Hepatocyte (in vitro differentiated cells): ENCODE data around the gene RAB8A. TPM values are rescaled to one million over a fixed set of nuclear protein-coding genes. Genes with fewer than 3 reads are reported as not detected.

Experiments
- DNase-seq: peaks from one replicate; pipeline ENCODE4 v3.0.0-alpha.2; 2016; ENCODE audit warnings: low spot score
- H2AFZ ChIP-seq: fragments of 200-600 bp; sonication (generic); 2 replicates; pipeline ENCODE4 v1.6.0; 2016; ENCODE audit warnings: antibody characterized with exemption, mild to moderate bottlenecking
- H3K27ac ChIP-seq: fragments of 200-600 bp; sonication (generic); 2 replicates; pipeline ENCODE4 v1.5.1; 2016; ENCODE audit warnings: mild to moderate bottlenecking
- H3K27me3 ChIP-seq: fragments of 200-600 bp; sonication (generic); 2 replicates; pipeline ENCODE4 v1.6.1; 2016
- H3K36me3 ChIP-seq: fragments of 200-600 bp; sonication (generic); replicated peaks from 2 replicates; pipeline ENCODE4 v1.5.1; 2016; ENCODE audit warnings: low read depth; ENCODE audit not compliant: insufficient read depth
- H3K4me1 ChIP-seq: fragments of 200-600 bp; sonication (generic); 2 replicates; pipeline ENCODE4 v1.5.1; 2016; ENCODE audit warnings: mild to moderate bottlenecking, moderate library complexity; ENCODE audit not compliant: insufficient read depth
- H3K4me2 ChIP-seq: fragments of 200-600 bp; sonication (generic); 2 replicates; pipeline ENCODE4 v1.6.0; 2016
- H3K4me3 ChIP-seq: fragments of 200-600 bp; sonication (generic); 2 replicates; pipeline ENCODE4 v1.5.1; 2016; ENCODE audit warnings: mild to moderate bottlenecking
- H3K79me2 ChIP-seq: fragments of 200-600 bp; sonication (generic); 2 replicates; pipeline ENCODE4 v1.6.0; 2017; ENCODE audit warnings: mild to moderate bottlenecking
- H3K9me2 ChIP-seq: fragments of 200-600 bp; sonication (generic); replicated peaks from 2 replicates; pipeline ENCODE4 v1.6.0; 2017; ENCODE audit warnings: mild to moderate bottlenecking; ENCODE audit not compliant: insufficient read depth
- H3K9me3 ChIP-seq: fragments of 200-600 bp; sonication (generic); 2 replicates; pipeline ENCODE4 v1.5.1; 2016; ENCODE audit warnings: low read depth, mild to moderate bottlenecking
- H4K20me1 ChIP-seq: fragments of 200-600 bp; sonication (generic); 2 replicates; pipeline ENCODE4 v1.6.0; 2016; ENCODE audit warnings: mild to moderate bottlenecking; ENCODE audit not compliant: insufficient read depth, poor library complexity, severe bottlenecking
- CTCF ChIP-seq: fragments of 200-600 bp; sonication (generic); IDR thresholded peaks from 2 replicates; pipeline ENCODE4 v1.5.1; 2016; ENCODE audit warnings: antibody characterized with exemption, mild to moderate bottlenecking; ENCODE audit not compliant: poor library complexity
- EZH2 ChIP-seq: fragments of 200-600 bp; sonication (generic); IDR thresholded peaks from 2 replicates; pipeline ENCODE4 v1.6.1; 2016; ENCODE audit warnings: antibody characterized with exemption, mild to moderate bottlenecking, borderline replicate concordance
- EZH2phosphoT487 ChIP-seq: fragments of 200-600 bp; sonication (generic); IDR thresholded peaks from one replicate; pipeline ENCODE4 v1.6.1; 2018; ENCODE audit warnings: antibody characterized with exemption, mild to moderate bottlenecking, low read depth, moderate library complexity; ENCODE audit not compliant: unreplicated experiment, severe bottlenecking
- WGBS: methylation state at CpG from one replicate; pipeline ENCODE4 v1.1.6; 2016; ENCODE audit warnings: low lambda C conversion rate; ENCODE audit errors: missing lambda C conversion rate; 5-methylcytosine and 5-hydroxymethylcytosine counted together
- polyA plus RNA-seq: library from polyadenylated mRNA; unstranded; fragments of >200 nt; fragmentation: Nextera tagmentation; extraction: Ambion mirVana; gene quantifications from 2 replicates; pipeline ENCODE4 v1.2.1, GENCODE V29; 2016
- total RNA-seq: library from RNA; depleted of rRNA; stranded (reverse); fragments of >200 nt; gene quantifications from 2 replicates; pipeline ENCODE4 v1.2.3, GENCODE V29; 2014

Gene RAB8A
- total and polyA plus RNA-seq, 2 experiments from 2014 or later, result 60.2 to 89.5 TPM

DNA sequence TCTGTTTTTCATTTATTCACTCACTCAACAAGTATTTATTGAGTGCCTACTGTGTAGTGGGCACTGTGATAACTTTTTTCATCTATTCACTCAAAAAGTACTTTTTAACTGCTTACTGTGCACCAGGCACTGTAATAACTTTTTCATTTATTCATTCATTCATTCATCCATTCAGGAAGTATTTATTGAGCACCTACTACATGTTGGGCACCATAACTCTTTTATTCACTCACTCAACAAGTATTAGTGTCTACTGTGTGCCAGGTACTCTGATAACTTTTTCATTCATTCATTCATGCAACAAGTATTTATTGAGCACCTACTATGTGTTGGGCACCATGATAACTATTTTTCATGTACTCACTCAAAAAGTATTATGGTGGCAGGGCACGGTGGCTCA, 54.7 kb downstream of the RAB8A start:
- DNase-seq, result no peak
- Histone ChIP-seq H3K4me2 (no peak overlapping the region), H3K79me2 (no peaks in the 10 kb centered on the region), H3K36me3 (no peaks in the 10 kb centered on the region), H3K27ac (no peak overlapping the region), H3K27me3 (no peaks in the 10 kb centered on the region), H3K9me3 (no peaks in the 10 kb centered on the region), H4K20me1 (no peaks in the 10 kb centered on the region), H3K4me1 (no peaks in the 10 kb centered on the region), H3K4me3 (no peak overlapping the region), H3K9me2 (no peaks in the 10 kb centered on the region), H2AFZ (no peak overlapping the region)
- 91% methylated on average over 1 of the region's 1 CpG for WGBS
- TF ChIP-seq EZH2 (no peak), CTCF (no peak), EZH2phosphoT487 (no peak)

GRCh38 chr19:16167055-16167454, 55.4 kb downstream of the RAB8A start:
- no peak overlapping the region for H3K4me3 ChIP-seq
- H3K4me2 ChIP-seq, result no peak overlapping the region
- TF ChIP-seq EZH2 (no peak), CTCF (no peak)
- no peaks in the 10 kb centered on the region for H4K20me1 ChIP-seq
- H3K36me3 ChIP-seq, result no peaks in the 10 kb centered on the region
- H3K9me2 ChIP-seq, result no peaks in the 10 kb centered on the region
- 95% methylated on average over 5 of the region's 5 CpGs for WGBS
- DNase-seq, result no peak
- no peaks in the 10 kb centered on the region for H3K9me3 ChIP-seq
- H3K4me1 ChIP-seq, result no peaks in the 10 kb centered on the region
- H3K27ac ChIP-seq, result no peak overlapping the region
- H2AFZ ChIP-seq, result no peak overlapping the region
- H3K27me3 ChIP-seq, result no peaks in the 10 kb centered on the region
- H3K79me2 ChIP-seq, result no peaks in the 10 kb centered on the region

DNA sequence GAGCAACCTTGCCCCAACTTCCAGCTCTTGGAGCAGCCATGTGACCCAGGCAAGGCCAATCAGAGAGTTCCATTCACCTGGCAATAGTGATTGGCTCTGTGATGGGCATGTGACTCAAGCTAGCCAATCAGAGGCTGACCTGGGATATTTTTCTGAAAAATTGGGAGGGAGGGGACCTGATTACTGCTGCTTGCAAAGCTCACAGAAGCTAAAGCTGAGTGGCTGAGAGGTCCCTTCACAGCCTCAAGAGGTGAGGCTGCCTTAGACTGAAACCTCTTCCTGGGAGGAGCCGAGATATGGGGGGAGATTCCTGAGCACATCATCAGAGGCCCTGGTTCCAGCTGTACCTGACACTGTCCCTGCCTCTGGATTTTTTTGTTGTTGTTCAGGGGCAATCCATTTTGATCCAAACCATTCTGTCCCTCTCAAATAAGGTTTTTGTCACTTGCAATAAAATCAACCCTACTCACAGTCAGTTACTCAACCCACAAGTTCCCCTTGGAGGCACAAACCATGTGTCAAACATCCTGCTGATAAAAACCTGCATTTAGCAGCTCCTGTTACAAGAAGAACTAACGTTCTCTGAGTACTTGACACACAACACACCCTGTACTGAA, 56.9 kb downstream of the RAB8A start:
- Histone ChIP-seq H3K4me2 (no peak overlapping the region), H2AFZ (no peak overlapping the region), H3K4me1 (no peaks in the 10 kb centered on the region), H3K36me3 (no peaks in the 10 kb centered on the region), H3K9me2 (no peaks in the 10 kb centered on the region), H3K4me3 (no peak overlapping the region), H3K9me3 (no peaks in the 10 kb centered on the region), H3K79me2 (no peaks in the 10 kb centered on the region), H4K20me1 (no peaks in the 10 kb centered on the region), H3K27me3 (no peaks in the 10 kb centered on the region), H3K27ac (no peak overlapping the region)
- 61% methylated on average over 2 of the region's 2 CpGs for WGBS
- DNase-seq, result no peak
- TF ChIP-seq EZH2phosphoT487 (no peak), CTCF (no peak), EZH2 (no peak)

GRCh38 chr19:16170134-16170533, 58.4 kb downstream of the RAB8A start:
- H3K4me3 ChIP-seq, result no peak overlapping the region
- 53% methylated on average over 1 of the region's 1 CpG for whole genome bisulfite sequencing
- DNase-seq, result no peak

More at GRCh38 chr19:16170134-16170533, 58.4 kb downstream of the RAB8A start:
- Histone ChIP-seq H3K27ac (no peak overlapping the region), H3K9me3 (no peaks in the 10 kb centered on the region), H2AFZ (no peak overlapping the region), H3K9me2 (no peaks in the 10 kb centered on the region), H3K36me3 (no peaks in the 10 kb centered on the region), H3K79me2 (no peaks in the 10 kb centered on the region), H3K4me1 (no peaks in the 10 kb centered on the region), H3K27me3 (no peaks in the 10 kb centered on the region), H3K4me2 (no peak overlapping the region), H4K20me1 (no peaks in the 10 kb centered on the region)
- TF ChIP-seq EZH2phosphoT487 (no peak), CTCF (no peak), EZH2 (no peak)
